ENCODE results near the gene CHN2.
A peak's percentile ranks its signal among the peaks of the same experiment; 100 is the strongest.

The CHN2 gene

GRCh38 chr7:29228289-29229011, 33.9 kb downstream of the CHN2 start:
- no peak for DNase-seq (ENCODE audit: low read depth)

DNA sequence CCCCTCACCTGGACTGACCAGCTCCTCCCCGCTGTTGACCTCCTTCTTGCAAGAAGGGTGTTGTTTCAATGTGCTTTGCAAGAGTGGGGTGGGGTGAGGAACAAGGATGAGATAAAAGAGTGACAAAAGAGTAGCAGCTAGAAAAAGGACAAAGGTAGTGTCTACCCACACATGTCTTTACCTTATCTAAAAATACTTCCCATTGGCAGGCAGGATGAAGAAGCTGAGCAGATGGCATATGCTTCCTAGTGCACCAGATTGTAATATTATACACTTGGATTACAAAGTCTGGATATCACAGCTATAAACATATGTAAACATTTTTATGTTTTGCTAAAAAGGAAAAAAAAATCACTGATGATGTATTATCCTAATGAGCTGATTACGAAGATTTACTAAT, 34.5 kb downstream of the CHN2 start:
- DNase-seq (ENCODE audit: low read depth): no peak

- DNase-seq (ENCODE audit: low read depth): no peak
These were observed 35.4 kb downstream of the CHN2 start for GRCh38 chr7:29229946-29230345.

- no peak for DNase-seq (ENCODE audit: low read depth)
These were observed 36.3 kb downstream of the CHN2 start for GRCh38 chr7:29230871-29231345.

- no peak for DNase-seq (ENCODE audit: low read depth)
These were observed 37.2 kb downstream of the CHN2 start for GRCh38 chr7:29231671-29232232.

DNA sequence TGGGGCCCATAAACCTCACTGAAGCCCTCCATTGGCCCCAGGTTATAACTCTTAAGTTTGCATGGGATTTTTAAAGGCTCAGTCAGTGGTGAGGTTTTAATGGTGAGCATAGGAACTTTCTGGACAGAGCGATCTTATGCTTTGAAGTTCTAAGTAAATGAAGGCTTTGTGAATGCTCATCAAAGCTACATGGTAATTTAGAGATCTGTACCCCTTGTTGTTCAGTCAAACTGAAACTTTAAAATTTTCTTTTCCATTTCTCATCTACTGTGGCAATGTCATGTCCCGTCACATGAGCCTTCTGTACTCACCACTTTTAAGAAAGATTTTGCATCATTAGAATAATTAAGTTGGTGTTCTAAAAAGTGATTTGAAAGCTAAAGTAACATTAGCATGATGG, 39.9 kb downstream of the CHN2 start:
- no peak for DNase-seq (ENCODE audit: low read depth)

- no peak for DNase-seq (ENCODE audit: low read depth)
These were observed 41.6 kb downstream of the CHN2 start for GRCh38 chr7:29236071-29236580.

GRCh38 chr7:29236649-29237048, 42.1 kb downstream of the CHN2 start:
- DNase-seq (ENCODE audit: low read depth): no peak

- DNase-seq (ENCODE audit: low read depth): no peak
These were observed 42.9 kb downstream of the CHN2 start for GRCh38 chr7:29237489-29237888.

- no peak for DNase-seq (ENCODE audit: low read depth)
These were observed 45.1 kb downstream of the CHN2 start for GRCh38 chr7:29239638-29240037.

- DNase-seq (ENCODE audit: low read depth): no peak
These were observed 47.7 kb downstream of the CHN2 start for GRCh38 chr7:29242265-29242664.

GRCh38 chr7:29243910-29244655, 49.5 kb downstream of the CHN2 start:
- peak; percentile 47 for DNase-seq (ENCODE audit: low read depth)

GRCh38 chr7:29247224-29247962, 52.8 kb downstream of the CHN2 start:
- no peak for DNase-seq (ENCODE audit: low read depth)

- no peak for DNase-seq (ENCODE audit: low read depth)
These were observed 53.3 kb downstream of the CHN2 start for GRCh38 chr7:29247963-29248236.

DNA sequence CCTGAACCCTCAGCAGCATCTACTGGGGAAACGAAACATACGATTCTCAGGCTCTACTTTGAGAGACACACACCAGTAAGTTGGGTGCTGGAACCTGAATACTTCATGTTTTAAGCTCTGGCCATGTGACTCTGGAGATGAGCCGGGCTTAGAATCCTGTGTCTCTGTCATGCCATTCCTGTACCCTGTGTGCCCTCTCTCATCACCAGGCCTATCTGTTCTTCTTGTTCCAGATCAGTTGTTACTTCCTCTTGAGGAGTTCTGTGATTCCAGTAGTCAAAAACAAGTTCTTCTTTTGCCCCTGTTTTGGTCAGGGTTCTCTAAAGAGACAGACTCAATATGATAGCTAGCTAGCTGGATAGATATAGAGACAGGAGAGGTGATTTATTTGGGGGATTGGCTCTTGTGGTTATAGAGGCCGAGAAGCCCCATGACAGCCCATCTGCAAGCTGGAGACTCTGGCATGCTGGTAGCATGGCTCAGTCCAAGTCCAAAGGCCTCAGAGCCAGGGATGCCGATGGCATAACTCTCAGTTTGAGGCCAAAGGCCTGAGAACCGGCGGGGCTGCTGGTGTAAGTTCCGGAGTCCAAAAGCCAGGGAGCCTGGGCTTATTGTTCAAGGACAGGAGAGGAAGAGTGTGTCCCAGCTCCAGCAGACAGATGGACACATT, 54.3 kb downstream of the CHN2 start:
- DNase-seq (ENCODE audit: low read depth): no peak

DNA sequence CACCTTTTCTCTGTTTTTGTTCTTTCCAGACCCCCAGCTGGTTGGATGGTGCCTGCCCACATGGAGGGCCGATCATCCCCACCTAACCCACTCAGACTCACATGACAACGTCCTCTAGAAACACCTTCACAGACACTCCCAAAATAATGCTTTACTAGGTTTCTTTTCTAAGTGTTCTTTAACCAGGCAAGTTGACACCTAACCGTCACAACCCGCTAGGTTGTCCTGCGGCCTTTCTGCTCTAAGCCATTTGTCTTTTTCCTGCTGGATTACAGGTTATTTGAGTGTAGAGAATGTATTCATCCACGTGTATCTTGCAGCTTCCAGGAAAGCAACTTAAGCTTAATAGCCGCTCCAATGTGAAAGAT, 54.8 kb downstream of the CHN2 start:
- DNase-seq (ENCODE audit: low read depth): no peak

DNA sequence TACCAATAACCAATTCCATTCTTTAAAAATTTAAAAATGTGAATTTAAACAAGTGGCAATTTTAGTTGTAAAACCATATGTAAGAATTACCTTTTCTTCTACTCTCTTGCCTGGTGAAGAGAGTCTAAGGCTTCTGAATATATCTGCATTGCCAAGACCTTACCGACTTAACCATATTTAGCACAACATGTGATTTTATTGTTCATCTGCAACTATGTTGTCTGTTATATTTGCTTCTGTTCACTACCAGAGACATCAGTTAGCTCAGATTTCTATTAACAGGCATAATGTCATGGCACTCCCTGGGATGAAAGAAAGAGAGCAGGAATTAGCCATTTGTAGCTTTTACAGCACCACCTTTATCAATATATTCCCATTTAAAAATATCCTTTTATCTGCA, 55.3 kb downstream of the CHN2 start:
- DNase-seq (ENCODE audit: low read depth): no peak

GRCh38 chr7:29253225-29253624, 58.6 kb downstream of the CHN2 start:
- DNase-seq (ENCODE audit: low read depth): no peak

DNA sequence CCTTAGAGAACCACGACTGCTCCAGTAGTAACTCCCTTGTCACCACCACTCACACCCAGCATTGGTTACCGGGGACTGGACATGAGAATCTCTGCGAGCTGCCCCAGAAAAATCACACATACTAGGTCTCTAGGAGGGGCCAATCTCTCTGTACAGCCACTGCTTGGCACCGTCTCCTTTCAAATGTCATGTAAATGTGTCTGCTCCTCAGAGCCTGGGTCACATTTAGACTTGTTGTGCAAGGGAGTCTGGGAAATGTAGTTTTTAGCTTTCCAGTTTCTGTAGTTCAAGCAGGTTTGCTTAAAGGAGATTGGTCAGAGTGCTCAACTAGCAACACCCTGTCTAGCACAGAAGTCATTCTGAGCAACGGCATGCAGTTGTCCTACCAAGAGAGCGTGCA, 60.0 kb downstream of the CHN2 start:
- DNase-seq (ENCODE audit: low read depth): no peak

DNA sequence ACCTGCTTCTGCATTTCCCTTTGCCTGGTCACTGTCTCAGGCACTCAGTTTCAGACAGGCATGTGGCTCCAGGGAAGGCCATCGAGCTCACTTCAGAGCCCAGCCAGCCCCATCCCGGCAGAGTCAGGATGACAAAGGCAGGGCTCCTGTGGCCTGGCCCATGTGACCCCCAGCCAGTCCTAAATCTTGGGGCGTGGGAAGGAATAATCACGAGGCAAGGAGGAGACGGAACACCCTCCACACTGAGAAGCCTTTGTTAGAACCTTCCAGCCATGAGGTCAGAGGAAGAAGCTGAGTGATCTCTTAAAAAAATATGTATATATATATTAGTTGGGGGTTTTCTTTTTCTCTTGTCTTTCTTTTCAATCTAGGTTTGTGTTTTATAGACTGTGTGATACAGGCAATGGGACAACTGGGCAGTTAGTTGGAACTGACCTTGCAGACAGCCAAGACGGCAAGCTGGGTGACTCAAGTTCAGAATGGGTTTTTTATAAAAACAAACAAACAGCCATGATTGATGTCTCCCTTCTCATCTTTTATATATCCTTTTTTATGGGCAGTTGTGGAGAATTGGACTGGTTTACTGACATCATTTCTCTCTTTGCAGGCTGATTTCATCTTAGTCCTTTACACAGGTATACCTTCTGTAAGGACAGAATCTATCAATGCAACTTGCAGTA, 60.8 kb downstream of the CHN2 start:
- DNase-seq (ENCODE audit: low read depth): no peak

DNA sequence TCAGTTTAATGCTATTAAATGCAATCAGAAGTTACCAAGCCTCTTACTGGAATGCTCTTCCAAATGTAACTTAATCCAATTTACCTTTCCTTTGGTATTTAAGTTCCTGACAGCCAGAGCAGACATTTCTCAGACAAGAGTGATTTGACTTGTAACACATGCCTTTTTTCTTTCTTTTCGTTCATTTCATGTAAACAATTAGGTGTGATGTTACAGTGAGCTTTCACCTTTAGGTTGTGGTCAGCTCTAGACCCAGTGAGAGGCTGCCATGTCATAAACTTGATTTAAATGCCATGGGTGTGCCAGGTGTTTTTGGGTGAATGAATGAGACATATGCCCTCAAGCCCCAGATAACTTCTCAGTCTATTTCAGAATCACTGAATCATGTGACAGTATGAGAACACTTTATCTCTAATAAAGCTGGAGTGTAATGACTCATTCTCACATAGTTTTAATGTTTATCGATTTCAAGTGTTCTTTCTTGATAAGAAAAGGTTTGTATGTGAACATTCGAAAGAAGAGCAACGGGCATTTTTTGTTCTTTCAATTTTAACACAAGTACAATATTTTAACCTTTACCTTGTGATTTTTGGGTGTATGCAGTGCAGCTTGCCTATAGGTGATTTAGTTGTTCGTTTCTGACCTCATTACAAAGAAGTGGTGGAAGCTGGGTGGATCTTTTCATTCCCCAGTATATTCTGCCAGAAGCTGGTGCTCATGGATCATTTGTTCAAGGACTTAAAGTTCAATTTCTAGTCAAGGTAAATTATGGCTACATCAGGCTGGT, 61.5 kb downstream of the CHN2 start:
- no peak for DNase-seq (ENCODE audit: low read depth)

Measured in stimulated activated CD8-positive, alpha-beta memory T cell treated with anti-CD3 and anti-CD28 coated beads, Interleukin-4, amount 100 ng/mL, for 24 hours (primary cell).